Activated T-helper 17 cell treated with anti-CD3 and anti-CD28 coated beads, Interleukin-2, amount 50 U/mL, for 72 hours (primary cell): Measurements from ENCODE around the gene CDK1. TPM values are rescaled to one million over a fixed set of nuclear protein-coding genes. Genes with fewer than 3 reads are reported as not detected.
"Not testable (repeated sequence)": the region's sequence is repeated elsewhere in the genome, so short reads cannot be mapped to it uniquely, and the experiment has no call there.

Source experiments
- ATAC-seq: fragments of 150-1000 bp; cut with Tn5 transposase; replicated peaks from 2 replicates; pipeline ENCODE4 v1.10.0; 2021; ENCODE audit warnings: mild to moderate bottlenecking, moderate library complexity
- H3K27ac Mint-ChIP-seq: one replicate; pipeline ENCODE4 v1.8.0; 2022; ENCODE audit warnings: mixed read lengths
- H3K27me3 Mint-ChIP-seq: one replicate; pipeline ENCODE4 v1.8.0; 2022; ENCODE audit warnings: mixed read lengths
- H3K36me3 Mint-ChIP-seq: one replicate; pipeline ENCODE4 v1.8.0; 2022; ENCODE audit warnings: low read depth, mild to moderate bottlenecking, mixed read lengths
- H3K4me1 Mint-ChIP-seq: one replicate; pipeline ENCODE4 v1.8.0; 2022; ENCODE audit warnings: mixed read lengths
- H3K4me3 Mint-ChIP-seq: one replicate; pipeline ENCODE4 v1.8.0; 2022; ENCODE audit warnings: mild to moderate bottlenecking, mixed read lengths
- H3K9me3 Mint-ChIP-seq: one replicate; pipeline ENCODE4 v1.8.0; 2022; ENCODE audit warnings: mixed read lengths
- total RNA-seq, 2 donors: library from RNA; stranded (reverse); gene quantifications; one replicate each; pipeline ENCODE4 v1.2.3, GENCODE V29; 2022

Gene CDK1
- total RNA-seq, 2 donors from 2014 or later: 104 to 110 TPM

- Mint-ChIP-seq H3K27ac (no peak overlapping the region), H3K9me3 (no peaks in the 10 kb centered on the region), H3K36me3 (no peaks in the 10 kb centered on the region), H3K4me1 (no peaks in the 10 kb centered on the region), H3K4me3 (no peak overlapping the region), H3K27me3 (no peaks in the 10 kb centered on the region)
- ATAC-seq: peak; percentile 77
These were observed 38.5 kb downstream of the CDK1 start for GRCh38 chr10:60816628-60817397.

GRCh38 chr10:60817398-60817805 lies 39.1 kb downstream of the CDK1 start:
- H3K36me3 Mint-ChIP-seq: no peaks in the 10 kb centered on the region
- no peak overlapping the region for H3K27ac Mint-ChIP-seq
- no peaks in the 10 kb centered on the region for H3K4me1 Mint-ChIP-seq
- no peaks in the 10 kb centered on the region for H3K27me3 Mint-ChIP-seq
- H3K9me3 Mint-ChIP-seq: no peaks in the 10 kb centered on the region
- no peak for ATAC-seq
- H3K4me3 Mint-ChIP-seq: no peak overlapping the region

GRCh38 chr10:60818134-60818770 lies 40.0 kb downstream of the CDK1 start:
- no peak for ATAC-seq
- no peaks in the 10 kb centered on the region for H3K36me3 Mint-ChIP-seq
- no peak overlapping the region for H3K27ac Mint-ChIP-seq
- no peaks in the 10 kb centered on the region for H3K4me1 Mint-ChIP-seq
- H3K9me3 Mint-ChIP-seq: no peaks in the 10 kb centered on the region
- no peaks in the 10 kb centered on the region for H3K27me3 Mint-ChIP-seq
- no peak overlapping the region for H3K4me3 Mint-ChIP-seq

- H3K27ac Mint-ChIP-seq: no peak overlapping the region
- no peaks in the 10 kb centered on the region for H3K27me3 Mint-ChIP-seq
- no peaks in the 10 kb centered on the region for H3K9me3 Mint-ChIP-seq
- H3K4me3 Mint-ChIP-seq: no peak overlapping the region
- no peaks in the 10 kb centered on the region for H3K36me3 Mint-ChIP-seq
- ATAC-seq: no peak
- no peaks in the 10 kb centered on the region for H3K4me1 Mint-ChIP-seq
These were observed 41.0 kb downstream of the CDK1 start for GRCh38 chr10:60819271-60819670.

- no peak overlapping the region for H3K27ac Mint-ChIP-seq
- H3K4me3 Mint-ChIP-seq: no peak overlapping the region
- H3K9me3 Mint-ChIP-seq: no peaks in the 10 kb centered on the region
- H3K36me3 Mint-ChIP-seq: no peaks in the 10 kb centered on the region
- H3K27me3 Mint-ChIP-seq: no peaks in the 10 kb centered on the region
- peak; percentile 43 for ATAC-seq
- no peaks in the 10 kb centered on the region for H3K4me1 Mint-ChIP-seq
These were observed 41.9 kb downstream of the CDK1 start for GRCh38 chr10:60820093-60820754.

- ATAC-seq: no peak
These were observed 43.4 kb downstream of the CDK1 start for GRCh38 chr10:60821656-60822055.

GRCh38 chr10:60822809-60823208 lies 44.5 kb downstream of the CDK1 start:
- no peak overlapping the region for H3K27ac Mint-ChIP-seq
- peaks cover 2% of the 10 kb centered on the region for H3K4me1 Mint-ChIP-seq
- H3K9me3 Mint-ChIP-seq: no peaks in the 10 kb centered on the region
- H3K36me3 Mint-ChIP-seq: no peaks in the 10 kb centered on the region
- no peak for ATAC-seq
- H3K4me3 Mint-ChIP-seq: no peak overlapping the region
- H3K27me3 Mint-ChIP-seq: peaks cover 1% of the 10 kb centered on the region

More at GRCh38 chr10:60821656-60822055, 43.4 kb downstream of the CDK1 start:
- Mint-ChIP-seq H3K36me3 (no peaks in the 10 kb centered on the region), H3K27ac (no peak overlapping the region), H3K4me3 (no peak overlapping the region), H3K9me3 (no peaks in the 10 kb centered on the region), H3K4me1 (no peaks in the 10 kb centered on the region), H3K27me3 (no peaks in the 10 kb centered on the region)

GRCh38 chr10:60823324-60823723 lies 45.0 kb downstream of the CDK1 start:
- no peak for ATAC-seq
- Mint-ChIP-seq H3K27ac (no peak overlapping the region), H3K4me1 (peaks cover 5% of the 10 kb centered on the region), H3K36me3 (no peaks in the 10 kb centered on the region), H3K9me3 (no peaks in the 10 kb centered on the region), H3K27me3 (peaks cover 3% of the 10 kb centered on the region), H3K4me3 (no peak overlapping the region)

GRCh38 chr10:60825520-60825919 lies 47.2 kb downstream of the CDK1 start:
- no peak for ATAC-seq
- peaks cover 3% of the 10 kb centered on the region for H3K27me3 Mint-ChIP-seq
- no peak overlapping the region for H3K4me3 Mint-ChIP-seq
- H3K4me1 Mint-ChIP-seq: peaks cover 5% of the 10 kb centered on the region
- H3K36me3 Mint-ChIP-seq: no peaks in the 10 kb centered on the region
- H3K27ac Mint-ChIP-seq: no peak overlapping the region
- no peaks in the 10 kb centered on the region for H3K9me3 Mint-ChIP-seq

GRCh38 chr10:60827791-60828488 lies 49.7 kb downstream of the CDK1 start:
- Mint-ChIP-seq H3K27me3 (peaks cover 11% of the 10 kb centered on the region), H3K4me1 (peaks cover 5% of the 10 kb centered on the region), H3K27ac (no peak overlapping the region), H3K36me3 (no peaks in the 10 kb centered on the region), H3K4me3 (no peak overlapping the region), H3K9me3 (no peaks in the 10 kb centered on the region)
- peak; percentile 43 for ATAC-seq

GRCh38 chr10:60828489-60828852 lies 50.2 kb downstream of the CDK1 start:
- H3K27me3 Mint-ChIP-seq: peaks cover 13% of the 10 kb centered on the region
- peak; percentile 42 for ATAC-seq

GRCh38 chr10:60832136-60832535 lies 53.9 kb downstream of the CDK1 start:
- peaks cover 14% of the 10 kb centered on the region for H3K27me3 Mint-ChIP-seq
- H3K9me3 Mint-ChIP-seq, ATAC-seq, H3K36me3 Mint-ChIP-seq, H3K27ac Mint-ChIP-seq, H3K4me1 Mint-ChIP-seq, H3K4me3 Mint-ChIP-seq: not testable (repeated sequence)

More at GRCh38 chr10:60828489-60828852, 50.2 kb downstream of the CDK1 start:
- no peak overlapping the region for H3K4me3 Mint-ChIP-seq
- no peaks in the 10 kb centered on the region for H3K36me3 Mint-ChIP-seq
- H3K27ac Mint-ChIP-seq: no peak overlapping the region
- no peaks in the 10 kb centered on the region for H3K9me3 Mint-ChIP-seq
- H3K4me1 Mint-ChIP-seq: peaks cover 5% of the 10 kb centered on the region

GRCh38 chr10:60834401-60834800 lies 56.1 kb downstream of the CDK1 start:
- H3K27ac Mint-ChIP-seq: no peak overlapping the region
- ATAC-seq: no peak
- H3K4me1 Mint-ChIP-seq: no peaks in the 10 kb centered on the region
- H3K4me3 Mint-ChIP-seq: no peak overlapping the region
- H3K36me3 Mint-ChIP-seq: no peaks in the 10 kb centered on the region
- H3K27me3 Mint-ChIP-seq: peaks cover 14% of the 10 kb centered on the region
- H3K9me3 Mint-ChIP-seq: no peaks in the 10 kb centered on the region

GRCh38 chr10:60835049-60835448 lies 56.8 kb downstream of the CDK1 start:
- Mint-ChIP-seq H3K4me3 (no peak overlapping the region), H3K4me1 (no peaks in the 10 kb centered on the region), H3K36me3 (no peaks in the 10 kb centered on the region), H3K9me3 (no peaks in the 10 kb centered on the region), H3K27ac (no peak overlapping the region), H3K27me3 (peaks cover 14% of the 10 kb centered on the region)
- no peak for ATAC-seq
